ENCODE results near the gene TMEM79.

The TMEM79 gene

GRCh38 chr1:156284112-156284511 is at the start of gene TMEM79:
Gene TMEM79, plus strand, starts transcription at chr1:156284325. Its CDS starts 902 bp downstream, at chr1:156285227.
- DNase-seq (ENCODE audit: low spot score): no peak

GRCh38 chr1:156236164-156236563 is 48.0 kb upstream of the TMEM79 start:
- no peak for DNase-seq (ENCODE audit: low spot score)

GRCh38 chr1:156238248-156238647 is 45.9 kb upstream of the TMEM79 start:
- no peak for DNase-seq (ENCODE audit: low spot score)

- DNase-seq (ENCODE audit: low spot score): no peak
Observed at GRCh38 chr1:156241311-156241811, 42.8 kb upstream of the TMEM79 start.

- DNase-seq (ENCODE audit: low spot score): no peak
Observed at GRCh38 chr1:156241926-156242325, 42.2 kb upstream of the TMEM79 start, which contains the start of gene BGLAP. Gene BGLAP, plus strand, starts transcription at chr1:156242184. Its CDS starts 48 bp downstream, at chr1:156242232.

GRCh38 chr1:156242738-156243137 is 41.4 kb upstream of the TMEM79 start:
- no peak for DNase-seq (ENCODE audit: low spot score)

GRCh38 chr1:156244126-156244525 is 40.0 kb upstream of the TMEM79 start:
- no peak for DNase-seq (ENCODE audit: low spot score)

GRCh38 chr1:156244712-156245111 is 39.4 kb upstream of the TMEM79 start:
- no peak for DNase-seq (ENCODE audit: low spot score)

GRCh38 chr1:156245451-156246232 is 38.5 kb upstream of the TMEM79 start:
- DNase-seq (ENCODE audit: low spot score): peak; percentile 24

- no peak for DNase-seq (ENCODE audit: low spot score)
Observed at GRCh38 chr1:156246241-156246780, 37.8 kb upstream of the TMEM79 start.

GRCh38 chr1:156246781-156247459 is 37.2 kb upstream of the TMEM79 start:
- no peak for DNase-seq (ENCODE audit: low spot score)

- no peak for DNase-seq (ENCODE audit: low spot score)
Observed at GRCh38 chr1:156247460-156248322, 36.4 kb upstream of the TMEM79 start, which contains the start of gene PAQR6. Gene PAQR6, minus strand, starts transcription at chr1:156248056. Its CDS starts 1,325 bp downstream, at chr1:156246731.

- DNase-seq (ENCODE audit: low spot score): no peak
Observed at GRCh38 chr1:156248323-156248683, 35.8 kb upstream of the TMEM79 start.

GRCh38 chr1:156249593-156249992 is 34.5 kb upstream of the TMEM79 start:
- no peak for DNase-seq (ENCODE audit: low spot score)

- DNase-seq (ENCODE audit: low spot score): no peak
Observed at GRCh38 chr1:156251527-156251926, 32.6 kb upstream of the TMEM79 start.

GRCh38 chr1:156253634-156254033 is 30.5 kb upstream of the TMEM79 start:
- no peak for DNase-seq (ENCODE audit: low spot score)

- no peak for DNase-seq (ENCODE audit: low spot score)
Observed at GRCh38 chr1:156257711-156258110, 26.4 kb upstream of the TMEM79 start.

GRCh38 chr1:156258859-156259258 is 25.3 kb upstream of the TMEM79 start:
- DNase-seq (ENCODE audit: low spot score): no peak

- no peak for DNase-seq (ENCODE audit: low spot score)
Observed at GRCh38 chr1:156259805-156260204, 24.3 kb upstream of the TMEM79 start.

GRCh38 chr1:156260896-156261295 is 23.2 kb upstream of the TMEM79 start:
- DNase-seq (ENCODE audit: low spot score): no peak

GRCh38 chr1:156262461-156263287 is 21.5 kb upstream of the TMEM79 start:
- no peak for DNase-seq (ENCODE audit: low spot score)

Measured in CD4-positive, alpha-beta T cell treated with Interleukin-6 at 100 ng/mL for 8 hours (primary cell).